BE2C (cell line): Measurements from ENCODE around the gene TARP.

ENCODE experiments used
- DNase-seq: peaks from one replicate; pipeline ENCODE4 v3.0.0-alpha.2; 2020
- H3K27me3 ChIP-seq: fragments of 250-450 bp; sonication (Bioruptor Pico); 2 replicates; pipeline ENCODE4 v1.5.1; 2020; ENCODE audit warnings: mild to moderate bottlenecking
- H3K36me3 ChIP-seq: fragments of 250-450 bp; sonication (Bioruptor Pico); 2 replicates; pipeline ENCODE4 v1.5.1; 2020; ENCODE audit warnings: mild to moderate bottlenecking
- H3K4me1 ChIP-seq: fragments of 250-450 bp; sonication (Bioruptor Pico); 2 replicates; pipeline ENCODE4 v1.5.1; 2020
- H3K4me3 ChIP-seq: 2 replicates; pipeline ENCODE4 v1.5.1; 2011; ENCODE audit warnings: low read depth, low read length
- H3K9me3 ChIP-seq: fragments of 250-450 bp; sonication (Bioruptor Pico); 2 replicates; pipeline ENCODE4 v1.5.1; 2020
- CTCF ChIP-seq: IDR thresholded peaks from 2 replicates; pipeline ENCODE4 v1.5.1; 2012; ENCODE audit warnings: mild to moderate bottlenecking, low read depth, low read length

The TARP gene

GRCh38 chr7:38283809-38284208, 10.4 kb upstream of the TARP start:
- Histone ChIP-seq H3K36me3 (no peaks in the 10 kb centered on the region), H3K4me3 (no peak overlapping the region), H3K27me3 (peaks cover 15% of the 10 kb centered on the region; the same call in 1 of the 2 replicates), H3K4me1 (no peaks in the 10 kb centered on the region), H3K9me3 (no peaks in the 10 kb centered on the region; the same call in 1 of the 2 replicates)
- DNase-seq, result no peak
- no peak for TF ChIP-seq CTCF

GRCh38 chr7:38283107-38283506, 9.7 kb upstream of the TARP start:
- H3K27me3 ChIP-seq, result peaks cover 15% of the 10 kb centered on the region; the same call in 1 of the 2 replicates
- no peak for DNase-seq
- TF ChIP-seq CTCF, result no peak
- H3K9me3 ChIP-seq, result no peaks in the 10 kb centered on the region; the same call in 1 of the 2 replicates
- no peaks in the 10 kb centered on the region for H3K36me3 ChIP-seq
- no peaks in the 10 kb centered on the region for H3K4me1 ChIP-seq
- no peak overlapping the region for H3K4me3 ChIP-seq

- Histone ChIP-seq H3K4me1 (no peaks in the 10 kb centered on the region), H3K36me3 (no peaks in the 10 kb centered on the region), H3K4me3 (no peak overlapping the region), H3K9me3 (no peaks in the 10 kb centered on the region; the same call in 1 of the 2 replicates), H3K27me3 (peaks cover 15% of the 10 kb centered on the region; the same call in 1 of the 2 replicates)
- TF ChIP-seq CTCF, result no peak
- DNase-seq, result no peak
Observed at GRCh38 chr7:38282081-38282480, 8.6 kb upstream of the TARP start.

GRCh38 chr7:38281266-38281665, 7.8 kb upstream of the TARP start:
- no peak for TF ChIP-seq CTCF
- Histone ChIP-seq H3K9me3 (no peaks in the 10 kb centered on the region; the same call in 1 of the 2 replicates), H3K4me1 (no peaks in the 10 kb centered on the region), H3K4me3 (no peak overlapping the region), H3K36me3 (no peaks in the 10 kb centered on the region), H3K27me3 (peaks cover 12% of the 10 kb centered on the region; the same call in 1 of the 2 replicates)
- DNase-seq, result no peak

GRCh38 chr7:38280707-38281106, 7.3 kb upstream of the TARP start:
- Histone ChIP-seq H3K4me1 (no peaks in the 10 kb centered on the region), H3K4me3 (no peak overlapping the region), H3K36me3 (no peaks in the 10 kb centered on the region), H3K27me3 (peaks cover 12% of the 10 kb centered on the region), H3K9me3 (no peaks in the 10 kb centered on the region; the same call in 1 of the 2 replicates)
- DNase-seq, result no peak
- TF ChIP-seq CTCF, result no peak

- H3K4me1 ChIP-seq, result no peaks in the 10 kb centered on the region
- TF ChIP-seq CTCF, result no peak
- H3K36me3 ChIP-seq, result no peaks in the 10 kb centered on the region
- no peak for DNase-seq
- H3K4me3 ChIP-seq, result no peak overlapping the region
- no peaks in the 10 kb centered on the region; the same call in 1 of the 2 replicates for H3K9me3 ChIP-seq
- H3K27me3 ChIP-seq, result peaks cover 6% of the 10 kb centered on the region
Observed at GRCh38 chr7:38280000-38280399, 6.6 kb upstream of the TARP start.
